DMS153 treated with DMSO at 0.1 percent for 48 hours (cell line): Measurements from ENCODE around the gene MGMT.

Experiments used
- DNase-seq: peaks from one replicate; lab custom pipeline; 2025; ENCODE audit not compliant: unreplicated experiment; lab: John Stamatoyannopoulos, UW

Gene MGMT

DNA sequence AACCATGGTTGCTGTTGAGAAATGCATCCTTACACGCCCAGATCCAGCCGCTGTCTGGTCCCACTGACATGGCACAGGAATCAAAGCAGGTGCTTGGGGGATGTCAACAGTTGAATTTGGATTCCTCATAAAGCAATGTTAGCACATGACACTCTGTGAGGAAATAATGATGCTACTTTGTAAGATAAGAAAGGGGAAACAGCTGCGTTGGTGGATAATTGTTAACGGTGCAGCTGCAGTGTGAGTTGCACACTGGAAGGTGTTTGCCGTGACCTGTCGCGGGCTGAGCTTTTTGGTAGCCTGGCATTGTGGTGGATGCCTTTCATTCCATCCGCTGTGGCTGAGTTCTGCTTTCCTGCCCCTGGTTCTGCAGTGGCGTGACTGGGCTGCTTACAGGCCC, 113.9 kb downstream of the MGMT start:
- DNase-seq: no peak

- DNase-seq: no peak
Observed at GRCh38 chr10:129581827-129582411, 114.9 kb downstream of the MGMT start.

GRCh38 chr10:129583831-129584230, 116.8 kb downstream of the MGMT start:
- no peak for DNase-seq

GRCh38 chr10:129586898-129587443, 119.9 kb downstream of the MGMT start:
- DNase-seq: no peak

DNA sequence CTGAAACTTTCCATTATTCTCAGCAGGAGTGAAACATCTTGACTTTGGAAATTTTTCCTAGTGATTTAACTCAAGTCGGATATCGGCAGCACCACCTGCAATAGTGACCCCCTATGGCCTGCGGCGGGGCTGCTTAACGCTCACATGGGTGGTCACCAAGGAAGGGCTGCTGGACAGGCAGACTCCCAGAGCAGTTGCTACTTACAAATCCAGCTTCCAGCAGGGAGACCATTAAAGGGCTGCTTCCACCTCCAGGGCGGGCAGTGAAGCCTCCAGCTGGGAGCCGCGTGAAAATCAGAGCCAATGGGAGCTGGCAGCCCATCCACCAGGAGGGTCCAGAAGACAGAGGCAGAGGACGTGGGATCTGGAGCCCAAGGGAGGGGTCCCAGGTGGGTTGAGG, 122.5 kb downstream of the MGMT start:
- DNase-seq: no peak

- no peak for DNase-seq
Observed at GRCh38 chr10:129593953-129594352, 126.9 kb downstream of the MGMT start.

- DNase-seq: no peak
Observed at GRCh38 chr10:129594811-129595210, 127.8 kb downstream of the MGMT start.

- no peak for DNase-seq
Observed at GRCh38 chr10:129598413-129598812, 131.4 kb downstream of the MGMT start.

- no peak for DNase-seq
Observed at GRCh38 chr10:129599160-129599559, 132.1 kb downstream of the MGMT start.

DNA sequence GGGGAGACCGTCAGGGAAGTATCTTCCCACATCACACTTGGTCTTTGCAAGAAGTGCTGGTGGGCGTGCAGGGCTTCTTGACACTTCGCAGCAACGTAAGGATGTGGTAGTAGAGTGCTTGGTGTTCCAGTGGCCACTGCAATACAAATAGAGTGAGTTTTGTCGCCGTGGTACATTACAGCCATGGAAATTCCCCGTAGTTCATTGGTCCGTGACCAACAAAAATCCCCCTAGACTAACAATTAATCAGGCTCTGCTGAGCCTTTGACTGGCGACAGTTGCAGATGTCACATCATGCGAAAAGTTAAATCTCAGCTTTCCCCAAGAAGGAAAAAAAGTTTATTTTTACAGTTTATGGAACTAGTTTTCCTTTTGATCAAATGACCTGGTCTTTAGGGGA, 134.7 kb downstream of the MGMT start:
- DNase-seq: no peak

DNA sequence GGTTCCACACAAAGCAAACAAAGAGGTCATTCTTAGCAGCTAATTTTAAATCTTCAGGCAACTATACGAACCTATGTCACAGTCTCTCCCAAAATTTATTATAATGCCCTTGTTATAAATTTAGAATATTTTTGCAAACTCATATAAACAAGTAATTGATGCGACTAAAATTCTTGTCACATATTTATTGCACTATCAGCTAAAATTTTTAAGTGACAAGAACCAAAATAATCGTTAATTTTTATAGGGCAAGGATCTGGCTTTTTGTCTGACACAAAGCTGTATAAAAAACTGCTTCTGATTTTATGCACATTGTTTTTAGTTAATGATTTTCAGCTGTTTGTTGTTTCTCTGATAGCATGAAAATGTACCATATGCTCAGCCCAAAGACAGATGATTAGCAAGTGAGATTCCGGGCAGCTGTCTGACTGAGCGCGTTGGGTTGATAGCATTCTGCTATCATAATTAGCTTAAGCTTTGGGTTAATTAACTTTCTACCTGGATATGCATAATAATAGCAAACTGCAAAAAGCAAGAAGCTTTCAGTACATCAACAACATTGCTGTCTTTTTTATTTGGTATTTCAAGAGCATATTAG, 136.0 kb downstream of the MGMT start:
- DNase-seq: no peak

GRCh38 chr10:129604333-129605032, 137.4 kb downstream of the MGMT start:
- DNase-seq: no peak

DNA sequence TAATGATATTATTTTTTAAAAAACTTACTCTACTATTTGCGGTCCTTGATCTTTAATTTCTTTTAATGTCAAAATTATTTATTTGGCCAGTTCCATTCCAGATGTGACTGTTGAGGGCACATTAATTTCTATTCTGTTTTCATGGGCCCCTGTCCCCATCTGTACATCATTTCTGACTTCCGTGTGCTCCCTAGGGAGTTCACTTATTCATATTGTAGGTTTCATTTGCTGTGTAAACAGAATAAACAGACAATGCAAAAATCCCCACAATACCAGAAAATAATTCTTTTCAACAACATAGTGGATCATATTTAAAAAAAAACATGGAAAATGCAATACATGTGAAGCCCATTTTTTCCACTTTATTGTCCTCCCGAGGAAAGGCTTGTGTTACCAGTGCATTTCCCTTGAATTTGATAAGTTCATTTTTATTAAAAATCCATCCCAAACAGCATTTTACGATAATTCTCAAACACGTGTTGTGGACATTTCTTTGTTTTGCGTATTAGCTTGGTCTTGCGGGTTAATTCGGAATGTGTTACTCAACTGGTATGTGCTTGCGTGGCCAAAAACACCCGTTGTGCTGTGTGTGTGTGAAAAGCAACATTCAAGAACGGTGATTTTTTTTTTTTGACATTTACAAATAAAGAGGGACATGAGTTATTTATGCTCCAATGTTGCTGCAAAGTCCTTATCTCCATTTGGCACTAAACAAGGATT, 138.4 kb downstream of the MGMT start:
- DNase-seq: no peak

GRCh38 chr10:129605986-129606518, 139.0 kb downstream of the MGMT start:
- peak; percentile 84 for DNase-seq

GRCh38 chr10:129607607-129608109, 140.6 kb downstream of the MGMT start:
- no peak for DNase-seq

- DNase-seq: no peak
Observed at GRCh38 chr10:129608653-129609052, 141.6 kb downstream of the MGMT start.

DNA sequence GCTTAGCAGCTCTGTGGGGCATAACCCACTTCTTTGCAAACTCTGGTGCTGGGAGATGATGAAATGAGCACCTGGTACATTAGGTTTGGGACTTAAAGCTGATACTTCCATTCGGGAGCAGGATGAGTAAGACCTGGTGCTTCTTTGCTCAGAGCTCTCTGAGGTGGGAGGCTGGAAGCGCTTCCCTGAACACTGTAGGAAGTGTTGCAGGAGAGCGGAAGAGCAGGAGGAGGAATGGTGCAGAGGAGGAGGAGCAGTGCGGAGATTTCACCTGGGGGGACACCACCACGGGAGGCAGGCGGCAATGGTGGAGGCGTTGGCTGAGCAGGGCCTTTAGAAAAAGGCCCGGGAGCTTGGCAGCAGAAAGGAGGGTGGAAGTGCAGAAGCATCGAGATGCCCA, 142.5 kb downstream of the MGMT start:
- no peak for DNase-seq

- DNase-seq: no peak
Observed at GRCh38 chr10:129612481-129613109, 145.6 kb downstream of the MGMT start.

- DNase-seq: no peak
Observed at GRCh38 chr10:129613377-129613980, 146.4 kb downstream of the MGMT start.

GRCh38 chr10:129614341-129614740, 147.3 kb downstream of the MGMT start:
- no peak for DNase-seq
